Left ventricle myocardium inferior (tissue), 1 donor: Measurements from ENCODE around the gene SSTR3. TPM values are rescaled to one million over a fixed set of nuclear protein-coding genes. Genes with fewer than 3 reads are reported as not detected.

ENCODE experiments used
- DNase-seq: peaks from one replicate; pipeline ENCODE4 v3.0.0-alpha.2; 2020
- H3K27ac ChIP-seq: fragments of 200-600 bp; replicated peaks from 2 replicates; pipeline ENCODE4 v1.8.0; 2021
- H3K27me3 ChIP-seq: fragments of 200-600 bp; 2 replicates; pipeline ENCODE4 v1.8.0; 2021; ENCODE audit warnings: low read depth
- H3K36me3 ChIP-seq: fragments of 200-600 bp; 2 replicates; pipeline ENCODE4 v1.8.0; 2021
- H3K4me1 ChIP-seq: fragments of 200-600 bp; 2 replicates; pipeline ENCODE4 v1.8.0; 2021
- H3K4me3 ChIP-seq: fragments of 200-600 bp; 2 replicates; pipeline ENCODE4 v1.8.0; 2021; ENCODE audit warnings: mild to moderate bottlenecking, moderate library complexity
- H3K9me3 ChIP-seq: fragments of 200-600 bp; replicated peaks from 2 replicates; pipeline ENCODE4 v1.8.0; 2021
- intact Hi-C: fragments of 100-400 bp; cut with micrococcal nuclease; formaldehyde crosslinking; loops from one replicate; pipeline ENCODE4 v1.11.0; 2022
- total RNA-seq: library from RNA; stranded (reverse); fragmentation: NEBNext Ultra II Directional; extraction: Animal tissue kit (Norgen Biotek cat#: 25700); gene quantifications from one replicate; pipeline ENCODE4 v1.2.1, GENCODE V29; 2021
- TF ChIP-seq, protein P1 (sequence below): fragments of 200-600 bp; IDR thresholded peaks from 2 replicates; pipeline ENCODE4 v1.8.0; 2021; ENCODE audit warnings: antibody characterized with exemption, mild to moderate bottlenecking, borderline replicate concordance
- donor health status: DM: no; HTN: yes; CAD: no; lungs with severe emphysema.

The SSTR3 gene
- total RNA-seq, 1 donor from 2014 or later = not detected

DNA sequence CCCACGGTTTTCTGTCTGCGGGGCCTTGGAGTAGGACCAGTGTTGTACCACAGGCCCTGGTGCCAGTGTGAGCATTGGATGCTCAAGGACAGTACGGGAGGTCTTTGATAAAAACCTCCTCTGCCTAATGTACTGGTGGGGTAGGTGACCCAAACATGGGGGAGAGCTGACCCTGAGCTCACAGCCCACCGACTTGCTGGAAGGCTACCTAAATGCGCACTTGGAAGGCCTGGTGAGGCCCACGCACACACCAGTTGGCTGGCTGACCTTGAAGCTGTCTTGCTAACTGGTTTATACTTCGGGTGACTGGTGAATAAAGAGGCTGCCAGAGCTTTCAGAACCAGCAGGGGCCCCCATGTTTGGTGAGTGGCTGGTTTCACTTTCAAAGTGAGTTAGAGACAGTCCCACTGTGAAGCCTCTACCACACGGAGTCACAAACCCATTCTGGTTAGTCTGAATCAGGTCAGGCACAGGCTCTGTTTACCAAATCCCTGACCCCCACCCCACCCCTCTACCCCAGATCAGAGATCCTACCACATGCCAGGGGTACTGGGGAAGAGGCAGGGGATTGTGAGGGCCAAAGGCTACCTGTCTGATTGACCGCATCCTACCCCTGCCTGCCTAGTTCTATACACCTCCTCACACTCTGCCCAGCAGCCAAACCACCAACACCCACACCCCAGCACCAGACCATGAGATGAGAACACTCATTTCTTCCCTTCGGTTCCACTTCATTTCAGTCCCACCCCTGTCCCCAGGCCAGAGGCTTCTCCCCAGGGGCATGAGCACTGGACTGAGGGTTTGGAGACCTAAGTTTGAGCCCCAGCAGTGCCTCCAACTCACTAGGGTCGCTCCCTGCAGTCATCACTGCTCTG lies 49.8 kb downstream of the SSTR3 start:
- TF ChIP-seq, protein P1, sequence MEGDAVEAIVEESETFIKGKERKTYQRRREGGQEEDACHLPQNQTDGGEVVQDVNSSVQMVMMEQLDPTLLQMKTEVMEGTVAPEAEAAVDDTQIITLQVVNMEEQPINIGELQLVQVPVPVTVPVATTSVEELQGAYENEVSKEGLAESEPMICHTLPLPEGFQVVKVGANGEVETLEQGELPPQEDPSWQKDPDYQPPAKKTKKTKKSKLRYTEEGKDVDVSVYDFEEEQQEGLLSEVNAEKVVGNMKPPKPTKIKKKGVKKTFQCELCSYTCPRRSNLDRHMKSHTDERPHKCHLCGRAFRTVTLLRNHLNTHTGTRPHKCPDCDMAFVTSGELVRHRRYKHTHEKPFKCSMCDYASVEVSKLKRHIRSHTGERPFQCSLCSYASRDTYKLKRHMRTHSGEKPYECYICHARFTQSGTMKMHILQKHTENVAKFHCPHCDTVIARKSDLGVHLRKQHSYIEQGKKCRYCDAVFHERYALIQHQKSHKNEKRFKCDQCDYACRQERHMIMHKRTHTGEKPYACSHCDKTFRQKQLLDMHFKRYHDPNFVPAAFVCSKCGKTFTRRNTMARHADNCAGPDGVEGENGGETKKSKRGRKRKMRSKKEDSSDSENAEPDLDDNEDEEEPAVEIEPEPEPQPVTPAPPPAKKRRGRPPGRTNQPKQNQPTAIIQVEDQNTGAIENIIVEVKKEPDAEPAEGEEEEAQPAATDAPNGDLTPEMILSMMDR = no peak
- peaks cover 7% of the 10 kb centered on the region for H3K9me3 ChIP-seq
- no peak for DNase-seq
- peaks cover 57% of the 10 kb centered on the region for H3K27me3 ChIP-seq
- no peak overlapping the region for H3K4me3 ChIP-seq
- H3K36me3 ChIP-seq = no peaks in the 10 kb centered on the region
- no peak overlapping the region for H3K27ac ChIP-seq
- H3K4me1 ChIP-seq = peaks cover 10% of the 10 kb centered on the region
- intact Hi-C loops = loop anchor here (5.0 kb wide), 1 partner anchor 40 kb away; no protein-coding TSS in a partner anchor

DNA sequence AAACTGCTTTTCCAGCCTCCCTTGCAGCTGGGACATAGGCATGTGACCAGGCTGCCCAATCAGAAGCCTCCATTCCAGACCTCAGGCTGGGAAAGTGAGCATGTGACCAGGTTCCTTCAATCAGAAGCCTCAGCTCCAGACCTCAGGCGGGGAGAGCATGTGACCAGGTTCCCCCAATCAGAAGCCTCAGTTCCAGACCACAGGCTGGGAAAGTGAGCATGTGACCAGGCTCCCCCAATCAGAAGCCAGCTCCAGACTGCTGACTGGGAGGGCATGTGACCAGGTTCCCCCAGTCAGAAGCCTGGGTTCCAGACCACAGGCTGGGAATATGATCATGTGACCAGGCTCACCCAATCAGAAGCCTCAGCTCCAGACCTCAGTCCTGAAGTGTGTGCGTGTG lies 50.8 kb downstream of the SSTR3 start:
- Histone ChIP-seq H3K4me1 (no peaks in the 10 kb centered on the region), H3K36me3 (no peaks in the 10 kb centered on the region), H3K27ac (no peak overlapping the region), H3K27me3 (peaks cover 68% of the 10 kb centered on the region), H3K4me3 (no peak overlapping the region), H3K9me3 (peaks cover 7% of the 10 kb centered on the region)
- intact Hi-C loops = loop anchor here (5.0 kb wide), 1 partner anchor 41 kb away; no protein-coding TSS in a partner anchor
- TF ChIP-seq, protein P1 = no peak
- DNase-seq = no peak

DNA sequence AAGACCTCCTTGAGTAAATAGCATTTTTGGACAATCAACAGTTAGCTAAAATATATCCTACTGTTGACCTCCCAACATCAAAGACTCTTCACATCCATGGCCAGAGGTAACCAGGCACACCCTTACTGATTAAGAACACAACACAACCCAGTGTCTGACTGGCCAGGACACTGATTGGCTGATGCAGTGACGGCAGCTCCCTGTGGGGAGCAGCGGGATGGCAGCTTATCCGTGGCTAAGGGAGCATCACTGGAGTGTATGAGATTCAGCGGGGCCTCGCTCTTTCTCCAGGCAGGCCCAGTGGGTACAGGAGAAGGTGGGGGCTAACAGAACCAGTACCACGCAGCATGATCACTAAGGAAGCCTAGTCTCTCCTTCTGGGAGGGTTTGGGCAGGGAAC lies 52.2 kb downstream of the SSTR3 start:
- no peaks in the 10 kb centered on the region for H3K4me1 ChIP-seq
- H3K27me3 ChIP-seq = peaks cover 82% of the 10 kb centered on the region
- peaks cover 7% of the 10 kb centered on the region for H3K9me3 ChIP-seq
- H3K36me3 ChIP-seq = no peaks in the 10 kb centered on the region
- no peak overlapping the region for H3K4me3 ChIP-seq
- intact Hi-C loops = loop anchor here (5.0 kb wide), 1 partner anchor 42 kb away; no protein-coding TSS in a partner anchor
- no peak overlapping the region for H3K27ac ChIP-seq
- TF ChIP-seq, protein P1 = no peak
- DNase-seq = no peak

DNA sequence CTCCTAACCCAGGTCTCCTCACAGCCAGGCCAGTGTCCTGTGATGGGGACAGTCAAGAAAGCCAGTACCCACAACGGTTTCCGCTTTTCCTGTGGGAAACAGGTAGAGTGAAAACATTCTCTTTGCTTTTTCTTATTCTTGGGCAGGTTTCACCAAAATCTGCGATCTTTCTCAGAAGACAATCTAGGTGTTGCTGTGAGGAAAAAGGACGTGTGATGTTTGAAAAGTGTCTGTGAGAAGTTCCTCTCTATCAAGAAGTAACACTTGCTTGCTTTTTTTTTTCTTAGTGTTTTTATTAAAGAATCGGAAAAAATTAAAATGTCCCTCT lies 53.4 kb downstream of the SSTR3 start:
- DNase-seq = no peak
- intact Hi-C loops = no loop called here
- TF ChIP-seq, protein P1 = no peak

DNA sequence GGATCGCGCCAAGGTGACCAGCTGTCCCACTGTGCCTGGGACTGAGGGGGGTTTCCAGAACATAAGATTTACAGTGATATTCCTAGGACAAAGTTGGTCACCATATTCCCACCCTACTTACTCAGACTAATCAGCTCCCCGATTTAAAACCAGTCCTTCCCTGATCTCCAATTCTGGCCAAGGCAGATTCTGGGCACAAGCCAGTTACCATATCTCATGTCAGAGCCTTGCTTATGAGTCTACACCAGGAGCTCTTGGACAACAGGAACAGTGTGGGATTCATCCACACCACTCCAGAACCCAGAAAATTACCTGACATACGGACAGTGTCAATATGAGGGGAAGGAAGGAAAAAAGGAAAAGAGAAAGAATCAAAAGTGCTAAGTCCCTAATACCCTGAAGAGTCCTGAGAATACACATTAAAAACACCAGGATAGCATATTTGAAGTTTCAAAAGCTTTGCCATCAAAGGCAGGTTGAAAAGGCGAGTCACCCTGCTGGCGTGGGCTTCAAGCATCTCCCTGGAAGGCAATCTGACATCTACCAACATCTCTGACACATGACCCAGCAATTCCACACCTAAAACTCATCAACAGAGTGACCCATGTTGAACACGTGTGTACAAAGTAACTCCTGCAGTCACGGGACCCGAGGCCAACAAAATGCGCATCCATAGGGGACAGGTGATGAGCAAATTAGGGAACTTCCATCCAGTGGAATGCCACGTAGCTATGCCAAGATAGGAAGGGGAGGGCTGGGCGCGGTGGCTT lies 54.6 kb downstream of the SSTR3 start:
- H3K27me3 ChIP-seq = peaks cover 73% of the 10 kb centered on the region
- H3K27ac ChIP-seq = no peak overlapping the region
- TF ChIP-seq, protein P1 = no peak
- peaks cover 7% of the 10 kb centered on the region for H3K9me3 ChIP-seq
- H3K4me1 ChIP-seq = no peaks in the 10 kb centered on the region
- no peaks in the 10 kb centered on the region for H3K36me3 ChIP-seq
- no peak overlapping the region for H3K4me3 ChIP-seq
- no peak for DNase-seq
- intact Hi-C loops = no loop called here

More for the DNA sequence above, 53.4 kb downstream of the SSTR3 start:
- peaks cover 84% of the 10 kb centered on the region for H3K27me3 ChIP-seq
- H3K27ac ChIP-seq = no peak overlapping the region
- no peaks in the 10 kb centered on the region for H3K4me1 ChIP-seq
- H3K36me3 ChIP-seq = no peaks in the 10 kb centered on the region
- H3K9me3 ChIP-seq = peaks cover 7% of the 10 kb centered on the region
- H3K4me3 ChIP-seq = no peak overlapping the region
